NCI-H1694 treated with DMSO at 0.1 percent for 48 hours (cell line): ENCODE measurements around the gene TMEM196.
A peak's percentile ranks its signal among the peaks of the same experiment; 100 is the strongest.

Experiments
- DNase-seq: peaks from one replicate; lab custom pipeline; 2025; lab: John Stamatoyannopoulos, UW

TMEM196 gene

DNA sequence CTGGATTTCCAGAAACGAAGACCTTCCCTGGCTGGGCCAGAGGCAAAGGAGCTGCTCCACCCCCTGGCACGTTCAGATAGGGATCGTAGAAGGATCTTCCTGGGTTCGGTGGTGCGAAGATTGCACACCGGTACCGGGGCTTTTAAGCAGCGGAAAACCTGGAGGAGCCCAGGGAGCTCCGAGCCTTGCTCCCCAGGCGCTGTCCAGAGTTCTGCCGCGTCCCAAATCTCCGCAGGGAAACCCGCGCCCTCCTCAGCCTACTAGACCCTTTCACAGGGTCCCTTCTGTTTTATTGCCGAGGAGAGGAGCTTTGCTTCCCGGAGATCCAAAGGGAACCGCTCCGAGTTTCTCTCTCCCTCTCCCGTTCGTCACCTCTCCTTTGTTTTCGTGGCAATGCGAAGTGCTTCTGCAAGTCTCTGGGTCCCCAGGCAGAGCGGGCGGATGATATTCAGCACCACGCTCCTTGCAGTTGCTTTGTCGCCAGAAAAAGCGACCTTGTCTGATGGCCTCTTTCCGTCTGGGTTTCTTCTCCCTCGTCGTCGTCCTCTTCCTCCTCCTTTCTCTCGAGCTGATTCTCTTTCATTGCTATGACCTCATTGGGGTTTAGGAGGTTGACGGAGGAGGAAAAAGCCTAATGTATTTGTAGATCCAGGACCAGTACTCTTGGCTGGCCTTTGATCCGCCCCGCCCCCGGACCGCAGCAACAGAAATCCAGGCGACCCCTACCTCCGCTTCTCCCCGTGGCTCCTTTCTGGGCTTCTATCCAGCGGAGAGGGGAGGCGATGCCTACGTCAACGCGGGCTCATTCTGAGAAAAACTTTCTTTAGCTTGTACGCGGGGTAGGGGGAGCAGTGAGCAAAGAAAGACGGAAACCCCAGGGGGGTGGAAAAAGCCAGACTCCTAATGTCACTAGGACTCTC is at the start of gene TMEM196:
Gene TMEM196 (minus strand): TSS at position 777 of the 920 bp plus-strand sequence. CDS start 921 bp downstream, outside the sequence.
- no peak for DNase-seq

DNA sequence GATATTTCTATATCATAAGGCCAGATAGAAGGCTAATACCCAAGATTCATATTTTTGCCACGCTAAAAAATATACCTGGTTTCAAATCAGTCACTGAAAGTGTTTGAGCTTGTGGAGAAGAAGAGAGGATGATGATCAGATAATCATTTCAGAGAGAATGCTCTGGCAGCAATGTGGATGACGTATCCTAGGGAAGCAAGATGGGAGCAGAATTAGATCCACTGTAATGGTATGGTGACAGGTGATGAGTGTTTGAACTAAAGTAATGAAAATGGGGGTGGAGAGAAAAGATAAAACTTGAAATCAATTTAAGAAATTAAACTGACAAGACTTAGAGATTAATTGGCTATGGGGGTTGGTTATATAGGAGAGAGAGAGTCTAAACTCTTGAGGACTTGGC is 42.7 kb upstream of the TMEM196 start:
- no peak for DNase-seq

DNA sequence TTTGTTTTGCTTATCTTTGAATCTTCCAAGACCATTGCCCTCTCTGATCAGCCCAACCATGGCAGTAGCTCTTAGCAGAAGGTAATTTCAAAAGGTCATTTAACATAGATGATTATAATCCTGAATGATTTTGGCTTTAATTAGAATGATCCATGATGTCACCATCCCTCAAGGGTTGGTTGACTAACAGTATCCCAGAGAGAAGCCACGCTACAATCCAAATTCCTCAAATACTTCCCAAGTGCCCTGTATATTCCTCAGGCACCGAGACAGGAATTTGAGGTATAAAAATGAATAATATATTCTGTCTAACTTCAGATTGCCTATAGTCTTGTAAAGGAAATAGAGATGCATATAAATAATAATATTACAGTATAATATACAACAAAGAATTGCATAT is 42.1 kb upstream of the TMEM196 start:
- DNase-seq = no peak

DNA sequence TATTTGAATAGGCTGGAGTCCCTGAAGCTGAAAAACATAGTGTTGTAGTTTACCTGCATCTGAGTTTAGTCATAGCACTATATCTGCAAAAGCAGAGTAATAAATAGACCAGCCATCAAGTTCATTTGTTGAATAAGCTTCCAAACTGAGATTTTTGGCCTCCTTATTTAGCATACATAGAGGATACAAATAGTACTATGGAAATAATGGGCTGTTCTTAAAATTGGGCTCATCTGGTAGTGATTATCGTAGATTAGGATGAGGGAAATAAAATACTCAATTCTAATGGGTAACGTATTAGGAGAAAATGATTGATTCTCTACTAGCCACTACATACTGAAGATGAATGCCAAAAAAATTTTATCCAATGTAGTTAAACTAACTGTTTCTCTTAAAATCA is 41.4 kb upstream of the TMEM196 start:
- no peak for DNase-seq

DNA sequence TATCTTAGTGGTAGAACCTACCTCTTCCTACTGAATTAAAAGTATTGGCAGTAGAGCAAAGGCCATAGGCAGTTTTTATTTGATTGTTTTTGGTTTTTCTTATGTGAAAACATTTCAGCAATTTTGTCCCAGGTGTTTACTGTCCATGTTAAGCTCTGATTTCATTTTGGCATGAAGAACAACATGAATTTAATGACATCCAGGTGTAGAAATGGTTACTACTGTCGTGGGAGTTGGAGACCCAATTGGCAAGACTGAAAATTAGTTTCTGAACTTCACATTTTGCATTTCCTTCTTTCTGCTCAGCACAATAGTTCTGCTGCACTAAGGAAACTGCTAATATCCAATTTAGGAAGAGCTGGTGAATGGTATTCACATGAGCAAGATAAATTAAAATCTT is 38.0 kb upstream of the TMEM196 start:
- no peak for DNase-seq

DNA sequence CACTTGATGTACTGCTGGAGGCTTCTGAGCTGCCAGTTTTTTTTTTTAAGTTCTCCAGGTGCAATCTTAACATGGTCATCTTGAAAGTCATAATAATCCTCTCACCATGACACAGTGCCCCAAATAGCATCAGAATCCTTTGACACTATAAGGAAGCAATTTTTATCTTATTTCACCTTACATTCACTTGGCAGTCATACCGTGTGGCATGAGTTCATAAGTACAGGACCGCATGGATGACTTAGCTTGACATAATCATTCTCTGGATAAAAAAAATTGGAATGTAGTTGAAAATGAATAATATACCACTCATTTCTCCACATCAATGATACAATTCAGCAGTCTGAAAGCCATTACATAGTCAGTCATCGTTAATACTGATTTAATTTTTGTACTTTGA is 25.6 kb upstream of the TMEM196 start:
- DNase-seq = no peak

DNA sequence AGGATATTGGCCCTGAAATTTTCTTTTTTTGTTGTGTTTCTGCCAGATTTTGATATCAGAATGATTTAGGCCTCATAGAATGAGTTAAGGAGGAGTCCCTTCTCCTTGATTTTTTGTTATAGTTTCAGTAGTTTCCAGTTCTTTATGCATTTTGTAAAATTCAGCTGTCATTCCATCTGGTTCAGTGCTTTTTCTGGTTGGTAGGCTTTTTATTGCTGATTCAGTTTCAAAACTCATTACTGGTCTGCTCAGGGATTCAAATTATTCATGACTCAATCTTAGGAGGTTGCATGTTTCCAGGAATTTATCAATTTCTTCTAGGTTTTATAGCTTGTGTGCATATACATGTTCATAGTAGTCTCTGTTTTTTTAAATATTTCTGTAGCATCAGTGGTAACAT is 10.1 kb upstream of the TMEM196 start:
- DNase-seq = no peak

DNA sequence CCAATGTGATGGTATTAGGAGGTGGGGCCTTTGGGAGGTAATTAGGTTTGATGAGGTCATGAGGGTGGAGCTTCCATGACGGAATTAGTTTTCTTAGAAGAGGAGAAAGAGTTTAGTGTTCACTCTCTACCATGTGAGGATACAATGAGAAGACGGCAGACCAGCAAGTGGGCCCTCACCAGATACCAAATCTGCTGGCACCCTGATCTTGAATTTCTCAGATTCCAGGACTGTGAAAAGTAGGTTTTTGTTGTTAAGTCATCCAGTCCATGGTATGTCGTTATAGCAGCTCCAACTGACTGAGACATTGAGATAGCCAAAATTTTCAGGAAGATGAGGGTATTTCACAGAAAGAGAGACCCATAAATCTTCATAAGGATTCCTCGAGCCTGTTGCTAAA is 3.6 kb upstream of the TMEM196 start:
- DNase-seq = no peak

DNA sequence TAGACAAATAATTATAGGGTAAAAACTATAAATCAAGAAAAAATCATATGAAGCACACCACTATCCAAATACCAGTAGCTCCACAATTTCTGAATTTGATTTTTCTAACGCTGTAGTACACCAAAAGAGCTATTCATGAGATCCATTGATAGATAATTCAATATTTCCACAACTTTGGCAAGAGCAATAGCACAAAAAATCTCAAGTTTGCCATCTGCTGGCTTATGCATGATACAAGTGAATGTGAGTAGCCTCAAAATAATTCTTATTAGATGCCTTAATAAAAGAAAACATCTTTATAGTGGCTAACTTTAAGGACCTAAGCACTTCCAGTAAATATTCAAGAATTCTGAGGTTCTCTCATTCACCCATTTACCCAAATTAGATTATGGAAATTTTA is 2.2 kb upstream of the TMEM196 start:
- no peak for DNase-seq

DNA sequence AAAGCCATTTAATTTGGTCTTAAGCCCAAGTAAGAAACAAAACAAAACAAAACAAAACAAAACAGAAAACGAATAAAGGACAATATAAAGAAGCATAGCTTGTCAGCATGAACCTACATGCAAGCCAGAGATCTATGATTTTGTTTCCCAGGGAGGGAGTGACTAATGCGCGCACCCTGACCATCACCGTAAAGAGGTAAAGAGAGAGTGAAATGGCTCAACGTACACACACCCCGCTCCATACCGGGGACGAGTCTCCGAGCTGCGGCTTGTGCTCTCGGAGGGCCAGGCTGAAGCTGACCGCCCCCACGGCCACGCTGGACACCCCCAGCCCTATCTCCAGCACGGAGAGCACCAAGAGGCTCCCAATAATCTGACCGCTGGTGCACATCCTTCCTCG is 1.1 kb downstream of the TMEM196 start:
- DNase-seq = no peak

DNA sequence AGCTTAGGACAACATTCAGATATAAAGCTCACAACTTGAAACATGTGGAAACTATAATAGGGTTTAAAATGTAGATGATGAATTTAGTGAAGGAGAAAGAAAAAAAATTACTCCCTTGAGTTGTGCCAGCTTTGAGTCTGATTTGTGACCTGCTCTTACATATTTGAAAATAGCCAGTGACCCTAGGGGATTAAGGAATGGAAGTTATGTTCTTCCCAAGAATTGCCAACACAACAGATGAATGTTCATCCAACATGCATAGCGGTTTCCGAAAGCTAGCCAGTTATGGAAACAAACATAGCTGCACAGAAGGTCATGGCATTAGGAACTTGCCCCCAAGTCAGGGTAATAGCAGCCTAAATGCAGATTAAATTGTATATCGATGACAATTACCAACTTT is 10.8 kb downstream of the TMEM196 start:
- no peak for DNase-seq

DNA sequence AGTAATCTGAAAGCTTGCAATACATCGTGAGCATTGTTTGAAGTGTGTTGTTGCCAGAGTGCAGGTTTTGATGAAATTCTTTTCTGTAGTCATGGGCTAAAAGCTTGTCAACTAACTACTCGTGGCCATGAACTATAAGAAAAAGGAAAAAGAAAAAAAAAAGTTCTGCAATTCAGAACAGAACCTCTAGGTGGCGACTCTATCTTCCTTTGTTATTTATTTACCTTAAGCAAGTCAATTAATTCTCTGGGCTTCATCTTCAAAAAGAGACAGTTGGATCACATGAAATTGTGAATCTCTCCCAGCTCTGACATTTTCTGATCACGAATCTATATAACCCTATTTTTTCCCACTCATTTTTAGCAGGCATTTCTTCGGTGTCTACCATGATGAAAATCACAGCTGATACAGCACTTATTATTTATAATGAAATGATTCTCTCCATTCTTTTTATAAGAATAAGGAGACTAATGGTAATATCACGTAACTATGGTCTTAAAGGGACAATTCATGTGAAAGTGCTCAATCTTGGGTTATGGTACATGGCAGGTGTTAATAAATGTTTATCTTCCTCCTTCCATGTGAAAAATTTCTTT is 18.8 kb downstream of the TMEM196 start:
- peak; percentile 10 for DNase-seq

DNA sequence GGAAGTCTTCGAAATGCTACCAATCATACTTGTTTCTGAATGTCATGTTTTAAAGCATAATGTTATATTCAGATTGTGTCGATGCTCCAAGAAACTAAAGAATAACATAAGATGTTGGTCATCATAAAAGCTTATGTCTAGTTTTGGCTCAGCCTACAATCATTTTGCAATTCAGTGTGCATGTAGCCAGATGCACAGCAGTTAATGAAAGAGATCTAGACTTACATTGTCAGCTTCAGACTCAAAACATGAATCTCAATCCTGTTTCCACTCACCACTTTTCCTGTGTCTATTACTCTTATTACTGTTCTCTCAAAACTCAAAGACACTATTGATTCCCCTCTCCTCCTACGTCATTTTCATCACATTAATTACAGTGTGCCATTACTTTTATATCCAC is 21.4 kb downstream of the TMEM196 start:
- DNase-seq = no peak

DNA sequence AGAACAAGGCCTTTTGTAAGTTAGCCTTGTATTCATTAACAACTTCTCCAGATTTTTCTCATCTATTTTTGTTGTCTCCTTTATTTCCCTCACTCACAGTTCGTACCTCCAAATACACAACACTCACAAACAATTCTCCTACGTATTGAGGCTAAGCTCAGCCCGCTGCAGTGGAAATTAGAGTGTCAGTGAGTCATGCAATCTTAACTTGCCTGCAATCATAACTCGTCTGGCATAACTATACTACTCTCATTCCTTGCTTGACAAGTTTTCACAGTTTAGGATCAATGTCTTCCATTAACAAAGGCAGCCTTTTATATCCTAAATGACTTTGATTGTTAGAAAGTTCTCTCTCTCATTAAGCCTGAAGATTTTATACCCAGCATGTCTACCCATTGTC is 23.8 kb downstream of the TMEM196 start:
- DNase-seq = no peak

DNA sequence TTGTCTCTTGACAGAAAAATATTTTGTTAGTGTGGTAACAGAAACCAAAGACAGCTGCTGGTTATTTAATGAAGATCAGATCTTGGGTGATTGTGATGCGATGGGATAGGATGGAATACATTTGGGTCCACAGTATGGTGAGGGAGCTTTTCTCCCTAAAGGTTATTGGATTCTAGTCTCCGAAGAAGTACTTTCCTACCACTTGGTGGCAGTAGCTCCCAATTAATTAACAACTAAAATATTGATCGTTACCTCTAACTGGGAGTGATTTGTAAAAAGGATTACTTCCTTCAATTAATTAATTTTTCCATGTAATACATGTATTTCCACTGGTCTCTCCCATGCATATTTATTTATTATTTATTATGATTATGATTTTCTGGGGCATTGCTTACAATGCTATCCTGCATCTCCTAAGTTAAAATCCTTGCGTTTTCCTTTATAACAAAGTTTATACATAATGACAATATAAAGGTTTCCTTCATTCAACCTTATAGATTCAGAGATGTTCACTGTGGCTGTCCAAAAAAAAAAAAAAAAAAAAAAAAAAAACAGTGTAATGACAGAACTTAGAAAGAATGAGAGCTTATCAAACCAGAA is 25.6 kb downstream of the TMEM196 start:
- DNase-seq = peak; percentile 50

DNA sequence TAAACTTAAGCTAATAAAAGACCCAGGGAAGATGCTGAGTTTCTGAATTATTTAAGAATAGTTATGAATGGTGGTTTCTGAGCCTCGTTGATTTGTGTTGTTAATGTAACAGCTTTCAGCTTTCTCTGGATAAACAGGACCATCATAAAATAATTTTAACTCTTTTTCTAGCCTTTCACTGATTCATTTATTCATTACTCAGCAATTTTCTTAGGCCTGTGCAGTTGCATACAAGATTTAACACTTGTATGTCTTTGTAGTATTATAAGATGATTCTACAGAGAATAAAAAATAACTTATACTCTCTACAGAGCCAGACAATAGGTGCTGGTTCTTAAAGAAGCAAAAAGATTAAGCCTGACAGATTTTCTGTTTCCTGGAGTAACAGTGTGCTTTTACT is 29.3 kb downstream of the TMEM196 start:
- DNase-seq = no peak

DNA sequence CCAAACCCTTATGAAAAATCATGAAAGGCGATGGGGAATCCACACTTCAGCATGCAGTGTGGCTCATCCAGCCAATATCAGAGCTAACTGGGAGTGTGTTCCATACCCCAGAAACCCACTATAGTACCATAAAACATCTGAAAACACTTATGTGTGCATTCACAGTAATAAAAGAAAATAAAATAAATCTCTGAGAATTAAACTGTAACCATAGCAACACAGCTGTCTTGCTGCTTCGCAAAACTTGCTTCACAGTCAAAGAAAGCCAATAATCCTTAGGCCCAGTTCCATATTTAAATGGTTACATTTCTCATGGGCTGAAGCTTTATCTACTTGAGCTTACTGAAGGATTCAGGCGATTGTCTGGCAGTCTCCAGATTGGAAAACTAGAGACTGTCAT is 44.7 kb downstream of the TMEM196 start:
- DNase-seq = no peak

DNA sequence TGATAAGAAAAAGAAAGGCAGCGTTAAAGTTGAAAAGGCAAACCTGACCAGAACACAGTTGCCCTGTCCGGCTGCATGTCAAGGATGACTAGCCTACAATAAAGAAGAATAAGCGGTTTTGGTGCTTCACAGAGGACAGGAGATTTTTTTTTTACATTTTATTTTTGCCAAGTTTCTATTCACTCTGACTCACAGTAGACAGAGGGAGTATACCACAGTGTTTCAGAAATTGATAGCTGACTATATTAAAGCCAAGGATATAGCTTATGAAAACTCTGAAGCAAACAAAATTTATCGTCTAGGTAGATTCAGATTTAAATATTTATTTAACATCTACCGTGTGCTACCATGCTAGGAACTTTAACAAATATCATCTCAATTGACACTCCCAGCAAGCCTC is 47.6 kb downstream of the TMEM196 start:
- no peak for DNase-seq

DNA sequence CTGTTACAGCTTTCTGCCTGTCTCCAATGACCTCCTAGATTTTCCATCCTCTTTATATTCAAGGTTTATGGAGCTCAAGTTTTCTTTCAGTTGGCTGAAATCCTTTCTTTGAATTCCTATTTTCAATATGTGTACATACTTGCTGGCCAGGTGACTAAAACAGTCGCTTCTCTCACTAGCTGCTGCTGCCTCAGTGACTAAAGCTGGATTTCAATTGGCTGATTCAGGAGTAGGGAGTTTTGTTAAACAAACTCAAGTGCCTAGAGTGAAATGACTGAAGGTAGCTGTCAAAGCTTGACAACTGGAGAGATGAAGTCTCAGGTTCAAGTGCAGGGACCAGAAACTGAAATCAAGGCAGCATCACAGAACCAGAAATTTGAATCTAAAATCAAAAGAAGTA is 57.9 kb downstream of the TMEM196 start:
- DNase-seq = no peak

DNA sequence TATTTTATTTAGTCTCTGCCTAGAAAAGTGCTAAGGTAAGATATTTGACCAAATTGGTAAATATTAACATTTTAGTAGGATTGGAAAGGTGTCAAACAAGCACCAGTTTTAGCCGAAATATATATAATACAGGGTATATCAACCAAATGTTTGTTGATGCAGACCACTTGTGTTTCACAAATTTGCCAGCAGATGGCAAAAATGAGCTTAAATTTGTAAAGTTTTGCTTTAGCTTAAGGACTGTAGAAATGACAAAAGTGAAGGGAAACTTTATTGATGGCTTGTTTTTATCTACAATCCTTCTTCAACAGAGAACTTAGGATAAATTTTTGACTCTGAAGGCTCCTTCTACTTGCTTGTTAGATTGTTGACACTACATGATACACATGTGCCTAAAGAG is 59.7 kb downstream of the TMEM196 start:
- DNase-seq = peak; percentile 22

DNA sequence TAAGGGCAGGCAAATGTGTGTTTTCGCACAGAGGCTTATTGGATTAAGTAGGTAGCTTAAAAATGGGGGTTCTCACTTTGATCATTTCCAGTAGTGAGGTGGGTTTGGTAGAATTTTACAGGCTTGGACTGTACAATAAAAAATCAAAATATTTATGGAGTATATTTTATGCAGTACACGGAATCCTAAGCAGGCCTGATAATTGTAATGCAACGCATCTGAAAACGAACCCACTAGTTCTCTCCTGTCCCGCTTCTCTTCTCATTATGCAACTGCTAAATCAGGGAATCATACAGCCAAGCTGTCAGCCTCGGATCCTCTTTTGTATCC is 64.2 kb downstream of the TMEM196 start:
- DNase-seq = no peak

DNA sequence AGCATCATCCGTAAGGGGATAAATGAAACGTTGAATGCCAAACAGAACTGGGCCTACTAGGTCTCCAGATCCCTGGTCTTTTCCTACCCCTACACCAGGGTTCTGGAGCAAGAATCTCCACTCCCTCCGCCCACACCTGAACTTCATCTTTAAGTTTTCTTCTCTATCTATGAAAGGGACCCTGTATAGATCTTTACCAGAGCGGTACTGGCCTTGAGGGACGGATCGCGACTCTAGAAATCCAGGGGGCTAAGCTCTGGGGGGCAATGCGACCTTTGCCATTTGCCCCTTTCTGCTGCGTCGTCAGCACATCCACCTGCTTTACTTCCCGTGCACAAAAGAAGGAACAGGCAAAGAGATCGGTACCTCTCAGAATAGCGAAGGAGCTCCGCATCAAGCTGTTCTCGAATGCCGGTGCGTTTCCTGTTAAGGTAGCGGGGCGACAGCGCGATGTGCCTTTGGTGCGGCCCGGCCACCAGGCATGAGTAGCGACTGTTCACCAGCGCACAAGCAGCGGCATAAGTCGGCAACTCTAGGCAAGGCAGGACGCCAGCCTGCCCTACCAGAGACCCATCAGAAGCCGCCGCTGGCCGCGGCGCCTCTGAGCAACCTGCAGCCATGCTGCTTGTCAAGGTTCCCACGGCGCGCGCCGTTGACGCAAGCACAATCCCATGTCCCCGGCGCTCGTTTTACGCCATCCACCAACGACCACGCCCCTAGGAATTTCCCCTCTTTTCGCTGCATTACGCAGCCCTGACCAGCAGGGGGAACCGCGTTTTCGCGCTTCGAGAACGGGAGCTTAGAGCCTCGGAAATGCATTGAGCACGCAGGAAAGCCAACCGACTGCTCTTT is 64.8 kb downstream of the TMEM196 start, which contains the start of gene POLR1F:
Gene POLR1F (minus strand): TSS at position 641 of the 852 bp plus-strand sequence. CDS start 21 bp downstream, at position 620.
- peak; percentile 92 for DNase-seq
